HG02759 (cell line): Measurements from ENCODE around the gene S1PR5.
"Not testable (repeated sequence)": the region's sequence is repeated elsewhere in the genome, so short reads cannot be mapped to it uniquely, and the experiment has no call there.

Experiments
- ATAC-seq: cut with Tn5 transposase; IDR thresholded peaks from one replicate; pipeline ENCODE4 v1.9.1; 2021; ENCODE audit warnings: mild to moderate bottlenecking, moderate library complexity; ENCODE audit not compliant: unreplicated experiment

S1PR5 gene, protein sequence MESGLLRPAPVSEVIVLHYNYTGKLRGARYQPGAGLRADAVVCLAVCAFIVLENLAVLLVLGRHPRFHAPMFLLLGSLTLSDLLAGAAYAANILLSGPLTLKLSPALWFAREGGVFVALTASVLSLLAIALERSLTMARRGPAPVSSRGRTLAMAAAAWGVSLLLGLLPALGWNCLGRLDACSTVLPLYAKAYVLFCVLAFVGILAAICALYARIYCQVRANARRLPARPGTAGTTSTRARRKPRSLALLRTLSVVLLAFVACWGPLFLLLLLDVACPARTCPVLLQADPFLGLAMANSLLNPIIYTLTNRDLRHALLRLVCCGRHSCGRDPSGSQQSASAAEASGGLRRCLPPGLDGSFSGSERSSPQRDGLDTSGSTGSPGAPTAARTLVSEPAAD

DNA sequence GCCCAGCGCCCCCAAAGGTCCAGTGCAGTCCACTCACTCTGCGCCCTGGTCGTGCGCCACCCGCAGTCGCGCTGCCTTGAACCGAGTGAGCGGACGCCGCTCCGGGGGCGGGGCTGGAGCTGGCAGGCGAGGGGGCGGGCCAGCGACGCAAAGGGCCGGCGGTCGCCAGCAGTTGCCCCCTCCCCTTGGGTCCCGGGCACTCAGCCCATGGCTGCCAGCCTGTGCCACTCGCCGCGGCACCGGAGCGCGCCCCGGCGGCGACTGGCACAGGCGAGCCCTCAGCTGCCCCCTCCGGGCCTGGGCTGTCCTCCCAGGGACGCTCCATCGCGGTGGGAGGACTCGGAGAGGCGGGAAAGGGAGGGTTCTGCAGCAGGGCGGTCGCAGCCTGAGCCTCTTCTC is at the start of gene S1PR5:
Gene S1PR5, minus strand, starts transcription at position 87 of the 399 bp plus-strand sequence. CDS start 2,436 bp downstream, outside the sequence.
- ATAC-seq, result no peak

DNA sequence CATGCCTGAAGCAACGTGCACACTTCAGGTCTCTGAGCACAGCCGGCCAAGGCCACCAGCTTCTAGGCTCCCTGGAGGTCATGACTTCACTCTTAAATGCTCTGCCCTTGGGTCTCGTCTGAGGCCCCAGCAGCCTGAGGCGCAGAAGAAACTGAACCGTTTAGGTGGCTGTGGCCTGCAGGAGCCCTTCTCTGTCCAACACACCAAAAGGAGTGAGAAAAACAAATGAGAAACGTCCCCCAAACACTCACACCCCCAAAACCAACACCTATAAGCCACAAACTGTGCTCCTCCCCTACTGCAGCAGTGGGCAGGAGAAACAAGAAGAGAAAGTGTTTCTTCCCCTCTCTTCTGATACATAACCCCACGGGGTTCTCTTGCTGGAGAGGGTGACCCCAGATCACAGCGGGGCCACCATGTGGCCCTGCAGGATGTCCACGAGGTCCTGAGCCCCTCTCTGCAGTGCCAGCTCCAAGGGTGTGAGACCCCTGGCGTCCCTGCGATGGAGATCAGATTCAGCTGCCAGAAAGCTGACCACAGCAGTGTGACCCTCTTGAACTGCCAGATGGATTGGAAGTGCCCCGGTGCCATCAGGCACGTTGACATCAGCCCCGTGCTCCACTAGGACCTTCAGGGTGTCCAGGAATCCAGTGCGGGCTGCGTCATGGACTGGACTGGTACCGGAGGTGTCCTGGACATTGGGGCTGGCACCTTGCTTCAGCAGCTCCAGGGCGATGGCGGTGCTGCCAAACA is 49.6 kb upstream of the S1PR5 start:
- ATAC-seq, result no peak

DNA sequence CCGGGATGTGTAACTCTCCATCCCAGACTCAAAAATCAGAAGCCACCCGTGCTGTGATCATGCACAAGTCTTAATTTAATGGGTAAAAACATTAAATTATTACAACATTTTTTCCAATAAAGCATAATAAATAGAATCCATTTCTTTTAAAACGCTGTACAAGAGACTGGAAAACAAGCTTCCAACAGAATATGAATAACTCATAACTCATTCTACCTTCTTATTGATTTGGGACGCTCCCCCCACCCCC is 49.1 kb upstream of the S1PR5 start:
- no peak for ATAC-seq

DNA sequence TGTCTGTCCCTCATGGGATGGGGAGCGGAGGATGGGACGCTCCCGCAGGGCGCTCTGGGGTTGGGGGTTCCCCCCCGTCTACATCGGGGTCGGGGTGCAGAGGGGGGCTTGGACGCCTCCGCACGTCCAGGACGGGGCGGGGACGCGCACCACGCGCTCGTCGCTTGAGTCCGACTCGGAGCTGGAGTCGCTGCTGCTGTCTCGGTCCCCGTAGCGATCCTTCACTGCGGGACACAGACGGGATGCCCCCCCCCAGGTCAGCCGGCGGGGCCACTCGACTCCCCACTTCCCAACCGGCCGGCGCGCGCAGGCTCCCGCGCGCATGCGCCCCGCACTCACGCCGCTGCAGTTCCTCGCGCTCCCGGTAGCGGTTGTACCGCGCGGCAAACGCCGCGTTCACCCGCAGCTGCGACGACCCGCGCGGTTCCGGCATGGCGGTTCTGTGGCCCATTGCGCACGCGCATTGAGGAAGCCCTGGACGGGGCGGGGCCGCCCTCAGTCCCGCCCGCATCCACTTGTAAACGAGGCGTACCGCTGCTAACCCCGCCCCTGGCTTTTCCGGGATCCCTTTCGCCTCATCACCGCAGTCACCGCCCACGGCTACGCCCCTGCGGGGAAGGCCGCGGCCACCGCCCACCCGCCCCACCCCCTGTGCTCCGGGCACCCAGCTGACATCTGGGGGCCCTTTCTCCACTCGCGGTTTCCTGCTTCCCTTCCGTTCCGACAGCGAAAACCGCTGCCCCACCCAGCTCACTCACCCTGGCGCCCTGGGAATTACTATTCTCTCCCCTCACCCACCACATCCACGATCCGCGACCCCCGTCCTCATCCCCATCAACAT is 48.5 kb upstream of the S1PR5 start, which contains the start of gene KRI1:
Gene KRI1, minus strand, starts transcription at position 444 of the 841 bp plus-strand sequence. Its CDS starts 11 bp downstream, at position 433.
- ATAC-seq, result peak; percentile 55

DNA sequence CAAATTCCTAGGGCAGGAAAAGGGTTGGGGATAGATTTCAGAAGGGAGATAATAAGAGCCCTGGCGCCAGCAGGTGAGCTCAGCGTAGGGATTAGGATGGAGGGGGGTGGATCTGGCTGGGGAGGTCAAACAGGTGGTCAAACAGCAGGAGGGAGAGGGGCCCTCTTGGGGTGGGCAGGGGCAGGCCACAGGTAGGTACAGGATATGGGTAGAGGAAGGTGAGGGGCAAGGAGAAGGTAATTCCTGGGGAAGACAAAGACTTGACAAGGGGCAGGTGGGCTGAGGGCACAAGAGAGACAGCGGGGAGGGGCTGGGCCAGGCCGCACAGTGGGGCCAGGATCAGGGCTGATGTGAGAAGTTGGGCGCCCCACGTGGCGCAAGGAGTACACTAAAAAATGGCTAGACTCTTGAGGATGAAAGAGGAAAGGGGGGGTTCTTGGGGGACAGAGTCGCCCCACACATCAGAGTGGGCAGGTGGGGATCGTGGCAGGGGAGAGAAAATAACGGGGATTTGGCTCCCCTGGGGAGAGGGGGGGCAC is 47.9 kb upstream of the S1PR5 start:
- ATAC-seq, result no peak

DNA sequence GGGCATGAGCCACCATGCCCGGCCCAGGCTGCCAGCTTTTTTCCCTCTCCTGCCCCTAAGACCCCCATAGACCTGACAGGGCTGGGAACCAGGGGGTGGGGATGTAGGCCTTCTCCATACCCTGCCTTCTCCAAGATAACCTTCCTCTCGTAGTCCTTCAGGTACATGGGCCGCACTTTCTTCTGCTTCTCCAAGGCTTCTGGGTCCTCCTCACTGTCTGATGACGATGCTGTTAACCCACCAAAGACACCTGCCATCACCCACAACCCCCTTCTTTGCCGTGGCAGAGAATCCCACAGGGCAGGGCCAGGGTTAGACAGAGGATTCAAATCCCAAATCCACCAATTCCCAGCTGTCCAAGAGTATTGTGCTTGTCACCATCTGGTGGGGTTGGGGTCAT is 45.4 kb upstream of the S1PR5 start:
- no peak for ATAC-seq

DNA sequence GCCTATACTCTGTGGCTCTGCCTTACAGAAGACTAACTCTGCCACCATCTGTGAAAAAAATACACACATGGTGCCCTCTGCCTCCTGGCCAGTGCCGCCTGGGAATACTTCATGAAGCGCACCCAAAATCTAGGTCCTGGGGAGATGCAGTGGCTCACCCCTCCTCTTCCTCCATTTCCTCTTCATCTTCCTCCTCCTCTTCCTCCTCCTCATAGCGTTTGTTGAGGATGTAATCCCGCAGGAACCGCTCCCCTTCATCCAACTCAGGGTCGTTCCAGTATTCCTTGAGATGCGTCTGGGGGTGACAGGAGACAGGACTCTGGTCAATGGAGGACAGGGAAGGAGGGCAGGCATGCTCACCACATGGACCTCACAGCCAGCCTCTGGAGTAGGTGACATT is 42.9 kb upstream of the S1PR5 start:
- ATAC-seq, result no peak

DNA sequence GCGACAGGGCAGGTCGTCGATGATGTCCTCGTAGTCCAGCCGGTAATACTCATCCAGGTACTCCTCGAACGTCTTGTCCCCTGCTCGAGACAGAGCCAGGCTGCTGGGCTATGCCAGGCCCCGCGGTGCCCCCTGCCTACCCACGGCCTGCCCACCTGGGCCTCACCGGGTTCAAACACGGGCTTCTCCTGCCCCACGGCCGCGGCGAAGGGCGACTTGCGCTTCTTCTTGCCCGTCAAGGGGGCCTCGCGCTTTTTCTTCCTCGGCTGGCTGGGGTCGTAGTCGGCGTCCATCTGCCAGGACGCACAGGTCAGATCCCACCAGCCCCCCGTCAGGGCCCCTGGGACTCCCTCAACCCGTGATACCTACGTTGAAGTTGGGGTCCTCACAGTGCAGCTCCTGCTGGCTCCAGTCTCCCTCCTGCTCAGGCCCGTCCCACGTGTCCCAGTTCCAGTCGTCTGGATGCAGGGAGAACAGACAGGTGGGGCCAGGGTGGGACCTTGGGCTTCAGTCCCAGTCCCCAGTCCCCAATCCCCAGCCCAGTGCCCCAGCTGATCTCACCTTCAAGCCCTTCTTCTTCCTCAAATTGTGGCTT is 40.5 kb upstream of the S1PR5 start:
- no peak for ATAC-seq

DNA sequence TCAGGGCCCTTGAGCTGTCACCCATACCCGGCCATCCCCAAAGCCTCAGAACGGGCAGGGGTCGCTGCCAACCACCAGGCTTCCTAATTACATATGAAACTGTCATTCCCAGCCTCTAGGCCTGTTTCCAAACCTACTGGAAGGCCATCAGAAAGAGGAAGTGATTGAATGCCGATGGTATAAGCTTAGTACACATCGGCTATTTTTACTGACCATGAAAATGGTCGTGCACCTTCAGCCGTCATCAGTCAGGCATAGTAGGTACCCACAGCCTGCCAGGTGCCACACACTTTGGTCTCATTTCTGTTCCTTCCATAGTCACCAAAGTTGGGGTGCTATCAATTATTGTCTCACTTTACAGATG is 38.3 kb upstream of the S1PR5 start:
- no peak for ATAC-seq

DNA sequence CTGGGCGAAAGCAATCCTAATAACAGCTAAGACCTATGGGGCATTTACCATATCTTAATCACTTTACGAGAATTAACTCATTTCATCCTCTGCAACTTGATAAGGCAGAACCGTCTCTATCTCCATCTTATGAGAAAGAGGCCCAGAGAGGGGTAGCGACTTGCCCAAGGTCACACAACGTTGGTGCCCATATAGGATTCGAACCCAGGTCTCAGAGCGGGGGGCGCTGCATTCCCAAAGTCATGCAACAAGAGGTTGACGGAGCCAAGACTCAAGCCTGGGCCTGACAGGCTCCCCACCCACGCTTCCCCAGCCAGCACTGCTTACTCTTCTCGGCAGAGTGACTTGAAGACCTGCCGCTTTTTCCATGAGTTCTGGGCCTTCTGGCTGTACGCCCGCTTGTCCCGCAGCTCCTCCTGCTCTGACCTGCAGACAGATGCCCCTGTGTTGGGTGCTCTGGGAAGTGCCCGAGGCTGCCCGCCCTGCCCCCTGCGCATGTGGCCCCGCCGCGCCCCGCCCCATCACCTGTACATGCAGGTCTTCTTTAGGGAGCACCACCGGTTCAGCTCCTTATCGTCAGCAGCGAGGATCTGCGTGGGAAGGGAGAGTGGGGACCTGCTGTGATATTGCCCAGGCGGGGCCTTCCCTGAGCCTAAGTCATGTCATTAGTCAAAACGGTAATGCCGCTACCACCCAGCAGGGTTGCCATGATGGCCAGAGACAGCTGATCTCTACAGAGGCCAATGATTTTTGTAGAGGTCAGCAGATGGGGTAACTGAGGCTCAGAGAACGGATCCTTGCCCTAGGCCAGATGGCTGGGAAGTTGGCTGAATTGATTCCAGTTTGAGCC is 37.7 kb upstream of the S1PR5 start:
- no peak for ATAC-seq

DNA sequence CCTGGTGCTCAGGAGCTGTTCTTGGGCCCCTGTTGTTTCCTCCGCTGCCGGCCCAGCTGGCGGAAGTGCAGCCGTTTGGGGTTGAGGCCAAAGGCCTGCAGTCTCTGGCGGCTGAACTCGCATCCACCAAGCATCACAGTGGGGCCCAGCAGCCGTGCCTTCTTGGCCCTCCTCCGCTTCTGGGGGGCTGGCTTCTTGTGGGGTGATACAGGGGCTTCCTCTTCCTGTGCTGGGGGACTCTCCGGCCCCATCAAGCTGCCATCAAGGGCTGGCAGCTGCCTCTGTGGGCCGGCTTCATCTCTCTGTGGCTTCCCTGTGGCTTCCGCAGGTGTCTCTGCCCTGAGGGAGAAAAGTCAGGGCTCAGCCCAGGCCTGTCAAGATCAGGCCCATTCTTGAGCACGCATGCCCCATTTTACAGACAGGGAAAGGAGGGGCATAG is 36.7 kb upstream of the S1PR5 start:
- ATAC-seq, result peak; percentile 82

DNA sequence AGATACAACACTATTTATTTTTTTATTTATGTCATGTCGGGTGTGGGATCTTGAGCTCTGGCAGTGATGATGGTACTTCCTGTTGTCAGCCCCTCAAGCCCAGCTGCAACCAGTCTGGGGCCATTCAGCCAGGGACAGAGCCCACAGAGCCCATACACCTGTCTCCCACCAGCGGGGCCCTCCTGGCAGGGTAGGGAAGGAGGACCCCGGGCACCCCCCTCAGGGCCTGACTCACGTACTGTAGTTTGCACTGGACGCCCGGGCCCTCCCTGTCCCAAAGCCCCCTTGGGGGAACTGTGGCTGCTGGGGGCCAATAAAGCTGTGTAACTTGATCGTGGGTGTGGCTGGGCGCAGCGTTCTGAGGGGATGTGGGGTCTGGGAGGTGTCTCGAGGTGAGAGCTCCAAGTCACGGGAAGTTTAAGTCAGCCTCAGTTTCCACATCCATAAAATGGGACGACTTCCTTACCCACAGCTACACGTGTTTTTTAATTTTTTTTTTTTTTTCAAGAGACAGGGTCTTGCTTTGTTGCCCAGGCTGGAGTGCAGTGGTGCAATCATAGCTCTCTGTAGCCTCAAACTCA is 35.9 kb upstream of the S1PR5 start:
- ATAC-seq, result no peak

DNA sequence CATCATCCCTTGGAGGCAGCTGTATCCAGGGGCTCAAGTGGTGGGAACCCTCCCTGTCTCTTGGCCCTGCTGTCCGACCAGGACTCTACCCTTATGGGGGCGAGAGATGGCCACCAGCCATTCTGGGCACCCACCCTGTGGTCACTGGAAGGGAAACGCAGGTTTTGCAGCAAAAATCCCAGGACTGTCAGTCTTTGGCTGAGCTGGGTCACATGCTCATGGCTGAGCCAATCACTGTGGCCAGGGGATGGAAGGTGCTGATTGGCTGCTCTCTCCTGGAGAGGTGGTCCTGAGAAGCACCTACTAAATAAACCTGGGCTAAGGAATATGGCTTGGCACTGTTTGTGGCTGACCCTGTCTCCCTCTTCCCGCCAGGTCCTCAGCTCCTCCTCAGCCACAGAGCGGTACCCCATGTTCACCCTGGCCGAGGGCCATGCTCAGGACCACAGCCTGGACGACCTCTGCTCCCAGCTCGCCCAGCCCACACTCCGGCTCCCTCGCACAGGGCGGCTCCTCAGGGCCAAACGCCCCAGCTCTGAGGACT is 35.3 kb upstream of the S1PR5 start:
- no peak for ATAC-seq

DNA sequence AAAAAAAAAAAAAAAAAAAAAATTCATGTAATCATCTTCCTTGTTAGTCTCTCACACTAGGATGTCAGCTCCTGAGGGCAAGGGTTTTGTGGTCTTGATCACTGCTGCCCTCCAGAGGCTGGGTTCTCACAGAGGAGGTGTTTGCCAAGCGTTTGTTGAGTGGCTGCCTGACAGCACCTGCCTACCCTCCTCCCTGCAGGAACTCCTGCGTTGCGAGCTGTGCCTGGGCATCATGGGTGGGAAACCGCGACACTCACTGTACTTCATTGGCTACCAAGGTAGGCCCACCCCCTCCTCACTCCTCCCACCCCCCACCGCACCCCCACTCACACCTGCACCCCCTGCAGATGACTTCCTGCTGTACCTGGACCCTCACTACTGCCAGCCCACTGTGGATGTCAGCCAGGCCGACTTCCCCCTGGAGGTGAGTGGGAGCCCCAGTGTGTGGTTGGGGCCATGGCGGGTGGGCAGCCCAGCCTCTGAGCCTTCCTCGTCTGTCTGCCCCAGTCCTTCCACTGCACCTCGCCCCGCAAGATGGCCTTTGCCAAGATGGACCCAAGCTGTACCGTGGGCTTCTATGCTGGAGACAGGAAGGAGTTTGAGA is 34.6 kb upstream of the S1PR5 start:
- no peak for ATAC-seq

DNA sequence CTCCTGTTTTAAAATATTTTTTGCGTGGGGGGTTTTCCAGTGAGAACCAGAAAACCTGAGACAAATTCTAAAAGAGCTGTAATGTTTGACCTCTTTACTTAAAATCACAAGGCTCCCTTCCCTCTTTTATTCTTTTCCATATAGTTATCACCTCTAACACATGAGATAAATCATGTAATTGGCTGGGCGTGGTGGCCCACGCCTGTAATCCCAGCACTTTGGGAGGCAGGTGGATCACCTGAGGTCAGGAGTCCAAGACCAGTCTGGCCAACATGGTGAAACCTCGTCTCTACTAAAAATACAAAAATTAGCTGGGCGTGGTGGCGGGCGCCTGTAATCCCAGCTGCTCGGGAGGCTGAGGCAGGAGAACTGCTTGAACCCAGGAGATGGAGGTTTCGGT is 33.8 kb upstream of the S1PR5 start:
- ATAC-seq, result not testable (repeated sequence)

DNA sequence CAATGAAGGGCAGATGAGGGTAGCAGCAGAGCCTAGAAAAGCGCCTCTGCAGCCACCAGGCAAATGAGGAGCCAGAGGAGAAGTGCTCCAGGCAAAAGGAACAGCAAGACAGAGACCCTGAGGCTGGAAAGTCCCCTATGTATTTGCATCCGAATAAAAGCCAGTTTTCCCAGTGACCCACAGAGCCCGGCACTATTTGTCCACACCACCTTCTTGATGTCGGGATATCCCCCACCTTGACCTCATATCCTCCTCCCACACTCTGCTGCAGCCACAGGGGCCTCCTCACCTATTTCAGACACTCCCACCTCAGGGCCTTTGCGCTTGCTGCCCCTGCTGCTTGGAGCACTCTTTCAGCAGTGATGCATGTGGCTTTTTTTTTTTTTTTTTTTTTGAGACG is 33.1 kb upstream of the S1PR5 start:
- ATAC-seq, result no peak

DNA sequence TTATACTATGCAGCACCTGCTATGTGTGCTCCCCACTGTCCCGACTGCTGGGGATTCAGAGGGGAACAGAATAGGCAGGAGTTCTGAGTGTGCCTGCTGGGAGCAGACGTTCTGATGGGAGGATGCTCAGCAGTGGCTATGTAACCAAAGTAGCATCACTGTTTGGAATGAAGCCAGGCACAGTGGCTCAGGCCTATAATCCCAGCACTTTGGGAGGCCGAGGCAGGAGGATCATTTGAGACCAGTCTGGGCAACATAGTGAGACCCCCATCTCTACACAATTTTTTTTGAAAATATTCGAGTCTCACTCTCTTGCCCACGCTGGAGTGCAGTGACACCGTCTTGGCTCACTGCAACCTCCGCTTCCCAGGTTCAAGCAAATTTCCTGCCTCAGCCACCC is 32.5 kb upstream of the S1PR5 start:
- ATAC-seq, result no peak

DNA sequence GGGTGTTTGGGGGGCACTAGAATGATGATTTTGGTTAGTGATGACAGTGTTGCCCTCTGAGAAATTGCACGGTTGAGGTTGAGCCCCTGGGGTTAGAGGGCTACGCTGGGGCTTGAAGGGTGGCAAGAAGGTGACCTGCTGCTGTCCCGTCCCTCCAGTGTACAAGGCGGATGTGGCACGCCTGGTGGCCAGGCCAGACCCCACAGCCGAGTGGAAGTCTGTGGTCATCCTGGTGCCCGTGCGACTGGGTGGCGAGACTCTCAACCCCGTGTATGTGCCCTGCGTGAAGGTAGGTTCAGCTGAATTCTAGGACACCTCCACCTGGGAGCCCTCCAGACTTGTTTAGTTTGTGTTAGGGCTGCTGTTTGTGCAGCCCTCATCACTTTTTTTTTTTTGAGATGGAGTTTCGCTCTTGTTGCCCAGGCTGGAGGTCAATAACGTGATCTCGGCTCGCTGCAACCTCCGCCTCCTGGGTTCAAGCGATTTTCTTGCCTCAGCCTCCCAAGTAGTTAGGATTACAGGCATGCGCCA is 31.6 kb upstream of the S1PR5 start:
- no peak for ATAC-seq

DNA sequence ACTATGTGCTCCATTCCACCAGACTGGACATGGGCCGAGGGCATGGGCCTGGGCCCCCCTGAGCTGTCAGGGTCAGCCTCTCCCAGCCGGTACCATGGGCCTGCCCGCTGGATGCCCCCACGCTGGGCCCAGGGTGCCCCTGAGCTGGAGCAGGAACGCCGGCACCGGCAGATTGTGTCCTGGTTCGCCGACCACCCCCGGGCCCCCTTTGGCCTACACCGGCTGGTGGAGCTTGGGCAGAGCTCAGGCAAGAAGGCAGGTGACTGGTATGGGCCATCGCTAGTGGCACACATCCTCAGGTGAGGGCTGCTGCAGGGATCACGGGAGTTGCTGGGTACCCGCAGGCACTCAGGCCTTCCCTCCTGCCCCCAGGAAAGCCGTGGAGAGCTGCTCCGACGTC is 29.6 kb upstream of the S1PR5 start:
- no peak for ATAC-seq
